Activated naive CD4-positive, alpha-beta T cell treated with anti-CD3 and anti-CD28 coated beads, Interleukin-2, amount 10 ng/mL, durations not matched to agents 7 days and 5 days (primary cell): ENCODE data around the gene AKAP7.
A peak's percentile ranks its signal among the peaks of the same experiment; 100 is the strongest.
"Not testable (repeated sequence)": the region's sequence is repeated elsewhere in the genome, so short reads cannot be mapped to it uniquely, and the experiment has no call there.

Source experiments
- CTCF ChIA-PET: fragments of 350-600 bp; sonication (Branson Sonifier 250); formaldehyde crosslinking; loops from one replicate; lab custom pipeline; 2021; ENCODE audit warnings: antibody characterized with exemption; lab: Charles Lee
- DNase-seq: peaks from one replicate; pipeline ENCODE4 v3.0.0-alpha.2; 2020
- H3K27ac Mint-ChIP-seq: one replicate; pipeline ENCODE4 v1.8.0; 2021; ENCODE audit warnings: mild to moderate bottlenecking, moderate library complexity, mixed read lengths
- H3K27me3 Mint-ChIP-seq: one replicate; pipeline ENCODE4 v1.8.0; 2021; ENCODE audit warnings: mild to moderate bottlenecking, mixed read lengths
- H3K36me3 Mint-ChIP-seq: one replicate; pipeline ENCODE4 v1.8.0; 2021; ENCODE audit warnings: mixed read lengths
- H3K4me1 Mint-ChIP-seq: one replicate; pipeline ENCODE4 v1.8.0; 2021; ENCODE audit warnings: mixed read lengths
- H3K4me3 Mint-ChIP-seq: one replicate; pipeline ENCODE4 v1.8.0; 2021; ENCODE audit warnings: mild to moderate bottlenecking, moderate library complexity, mixed read lengths
- H3K9me3 Mint-ChIP-seq: one replicate; pipeline ENCODE4 v1.8.0; 2021; ENCODE audit warnings: mixed read lengths

AKAP7 gene

GRCh38 chr6:131258816-131259476 is 123.7 kb downstream of the AKAP7 start:
- CTCF ChIA-PET, result no interaction called here
- no peak overlapping the region for H3K27ac Mint-ChIP-seq
- peaks cover 8% of the 10 kb centered on the region for H3K9me3 Mint-ChIP-seq

GRCh38 chr6:131260960-131261359 is 125.7 kb downstream of the AKAP7 start:
- not testable (repeated sequence) for DNase-seq

More at GRCh38 chr6:131258816-131259476, 123.7 kb downstream of the AKAP7 start:
- no peak for DNase-seq
- no peak overlapping the region for H3K4me3 Mint-ChIP-seq
- H3K4me1 Mint-ChIP-seq, result peaks cover 5% of the 10 kb centered on the region
- H3K36me3 Mint-ChIP-seq, result peaks cover 14% of the 10 kb centered on the region
- H3K27me3 Mint-ChIP-seq, result no peaks in the 10 kb centered on the region

GRCh38 chr6:131262060-131262459 is 126.8 kb downstream of the AKAP7 start:
- Mint-ChIP-seq H3K27me3 (no peaks in the 10 kb centered on the region), H3K4me3 (no peak overlapping the region), H3K9me3 (peaks cover 8% of the 10 kb centered on the region), H3K36me3 (peaks cover 18% of the 10 kb centered on the region), H3K27ac (no peak overlapping the region), H3K4me1 (no peaks in the 10 kb centered on the region)
- CTCF ChIA-PET, result no interaction called here
- DNase-seq, result no peak

More at GRCh38 chr6:131260960-131261359, 125.7 kb downstream of the AKAP7 start:
- CTCF ChIA-PET, H3K4me3 Mint-ChIP-seq, H3K4me1 Mint-ChIP-seq, H3K27ac Mint-ChIP-seq, H3K27me3 Mint-ChIP-seq, H3K9me3 Mint-ChIP-seq: not testable (repeated sequence)
- H3K36me3 Mint-ChIP-seq, result peaks cover 18% of the 10 kb centered on the region

GRCh38 chr6:131265939-131266338 is 130.7 kb downstream of the AKAP7 start:
- Mint-ChIP-seq H3K27me3 (no peaks in the 10 kb centered on the region), H3K36me3 (peaks cover 23% of the 10 kb centered on the region), H3K4me3 (no peak overlapping the region), H3K9me3 (peaks cover 11% of the 10 kb centered on the region), H3K27ac (no peak overlapping the region), H3K4me1 (no peaks in the 10 kb centered on the region)
- CTCF ChIA-PET, result interaction anchor here (1.6 kb wide), 1 partner anchor 362 kb away, joined by 3 read pairs; no protein-coding TSS in a partner anchor
- no peak for DNase-seq

- Mint-ChIP-seq H3K27me3 (no peaks in the 10 kb centered on the region), H3K4me1 (no peaks in the 10 kb centered on the region), H3K4me3 (no peak overlapping the region), H3K27ac (no peak overlapping the region), H3K9me3 (peaks cover 13% of the 10 kb centered on the region), H3K36me3 (peaks cover 27% of the 10 kb centered on the region)
- CTCF ChIA-PET, result no interaction called here
- no peak for DNase-seq
Measured at GRCh38 chr6:131268303-131268702, 133.0 kb downstream of the AKAP7 start.

- no peak for DNase-seq
- H3K27ac Mint-ChIP-seq, result no peak overlapping the region
- CTCF ChIA-PET, result no interaction called here
- H3K4me1 Mint-ChIP-seq, result no peaks in the 10 kb centered on the region
- peaks cover 27% of the 10 kb centered on the region for H3K36me3 Mint-ChIP-seq
- H3K27me3 Mint-ChIP-seq, result no peaks in the 10 kb centered on the region
- no peak overlapping the region for H3K4me3 Mint-ChIP-seq
- peaks cover 19% of the 10 kb centered on the region for H3K9me3 Mint-ChIP-seq
Measured at GRCh38 chr6:131269565-131270391, 134.5 kb downstream of the AKAP7 start.

- no peaks in the 10 kb centered on the region for H3K4me1 Mint-ChIP-seq
Measured at GRCh38 chr6:131270534-131270933, 135.3 kb downstream of the AKAP7 start.

GRCh38 chr6:131275273-131275672 is 140.0 kb downstream of the AKAP7 start:
- Mint-ChIP-seq H3K27me3 (no peaks in the 10 kb centered on the region), H3K9me3 (peaks cover 26% of the 10 kb centered on the region), H3K4me1 (peaks cover 3% of the 10 kb centered on the region), H3K36me3 (peaks cover 34% of the 10 kb centered on the region), H3K4me3 (no peak overlapping the region), H3K27ac (no peak overlapping the region)
- CTCF ChIA-PET, result no interaction called here
- DNase-seq, result no peak

More at GRCh38 chr6:131270534-131270933, 135.3 kb downstream of the AKAP7 start:
- peaks cover 20% of the 10 kb centered on the region for H3K9me3 Mint-ChIP-seq
- H3K4me3 Mint-ChIP-seq, result no peak overlapping the region
- H3K27me3 Mint-ChIP-seq, result no peaks in the 10 kb centered on the region
- no peak overlapping the region for H3K27ac Mint-ChIP-seq
- CTCF ChIA-PET, result no interaction called here
- peaks cover 31% of the 10 kb centered on the region for H3K36me3 Mint-ChIP-seq
- DNase-seq, result no peak

GRCh38 chr6:131277591-131277990 is 142.3 kb downstream of the AKAP7 start:
- peaks cover 19% of the 10 kb centered on the region for H3K4me1 Mint-ChIP-seq

GRCh38 chr6:131281471-131282270 is 146.4 kb downstream of the AKAP7 start:
- no peaks in the 10 kb centered on the region for H3K27me3 Mint-ChIP-seq
- peak overlapping the region; percentile 98 for H3K27ac Mint-ChIP-seq
- peaks cover 10% of the 10 kb centered on the region for H3K9me3 Mint-ChIP-seq
- H3K4me1 Mint-ChIP-seq, result peaks cover 23% of the 10 kb centered on the region
- CTCF ChIA-PET, result interaction anchor here (1.0 to 2.4 kb wide), 4 partner anchors 82 to 347 kb away, joined by 4 to 7 read pairs (median 6); no protein-coding TSS in a partner anchor
- H3K4me3 Mint-ChIP-seq, result peak overlapping the region; percentile 69
- peak; percentile 85 for DNase-seq
- peaks cover 36% of the 10 kb centered on the region for H3K36me3 Mint-ChIP-seq

More at GRCh38 chr6:131277591-131277990, 142.3 kb downstream of the AKAP7 start:
- CTCF ChIA-PET, result interaction anchor here (0.7 kb wide), 1 partner anchor 294 kb away, joined by 3 read pairs; no protein-coding TSS in a partner anchor
- peaks cover 38% of the 10 kb centered on the region for H3K36me3 Mint-ChIP-seq
- H3K27ac Mint-ChIP-seq, result no peak overlapping the region
- no peak overlapping the region for H3K4me3 Mint-ChIP-seq
- H3K27me3 Mint-ChIP-seq, result no peaks in the 10 kb centered on the region
- peaks cover 18% of the 10 kb centered on the region for H3K9me3 Mint-ChIP-seq
- no peak for DNase-seq

- Mint-ChIP-seq H3K4me1 (peaks cover 23% of the 10 kb centered on the region), H3K27me3 (no peaks in the 10 kb centered on the region), H3K27ac (no peak overlapping the region), H3K36me3 (peaks cover 36% of the 10 kb centered on the region), H3K4me3 (no peak overlapping the region), H3K9me3 (peaks cover 10% of the 10 kb centered on the region)
- CTCF ChIA-PET, result interaction anchor here (0.6 to 2.4 kb wide), 3 partner anchors 22 to 251 kb away, joined by 3 to 7 read pairs (median 5); no protein-coding TSS in a partner anchor
- no peak for DNase-seq
Measured at GRCh38 chr6:131282365-131282764, 147.1 kb downstream of the AKAP7 start.

GRCh38 chr6:131283466-131284175 is 148.4 kb downstream of the AKAP7 start:
- H3K36me3 Mint-ChIP-seq, result peaks cover 32% of the 10 kb centered on the region
- no peak overlapping the region for H3K4me3 Mint-ChIP-seq
- no peak for DNase-seq
- peaks cover 7% of the 10 kb centered on the region for H3K9me3 Mint-ChIP-seq
- peaks cover 23% of the 10 kb centered on the region for H3K4me1 Mint-ChIP-seq
- no peak overlapping the region for H3K27ac Mint-ChIP-seq
- H3K27me3 Mint-ChIP-seq, result no peaks in the 10 kb centered on the region
- CTCF ChIA-PET, result interaction anchor here (0.7 kb wide), 1 partner anchor 20 kb away, joined by 3 read pairs; no protein-coding TSS in a partner anchor

- no peak for DNase-seq
- H3K4me3 Mint-ChIP-seq, result no peak overlapping the region
- H3K9me3 Mint-ChIP-seq, result no peaks in the 10 kb centered on the region
- peaks cover 24% of the 10 kb centered on the region for H3K36me3 Mint-ChIP-seq
- no peaks in the 10 kb centered on the region for H3K27me3 Mint-ChIP-seq
- H3K27ac Mint-ChIP-seq, result no peak overlapping the region
- CTCF ChIA-PET, result no interaction called here
- peaks cover 18% of the 10 kb centered on the region for H3K4me1 Mint-ChIP-seq
Measured at GRCh38 chr6:131285548-131285947, 150.3 kb downstream of the AKAP7 start.
